GM18907 (cell line): ENCODE measurements around the gene ZBTB4.
"Not testable (repeated sequence)": the region's sequence is repeated elsewhere in the genome, so short reads cannot be mapped to it uniquely, and the experiment has no call there.

Source experiments
- ATAC-seq: cut with Tn5 transposase; IDR thresholded peaks from one replicate; pipeline ENCODE4 v1.9.1; 2021; ENCODE audit warnings: mild to moderate bottlenecking, moderate library complexity; ENCODE audit not compliant: unreplicated experiment

Gene ZBTB4

DNA sequence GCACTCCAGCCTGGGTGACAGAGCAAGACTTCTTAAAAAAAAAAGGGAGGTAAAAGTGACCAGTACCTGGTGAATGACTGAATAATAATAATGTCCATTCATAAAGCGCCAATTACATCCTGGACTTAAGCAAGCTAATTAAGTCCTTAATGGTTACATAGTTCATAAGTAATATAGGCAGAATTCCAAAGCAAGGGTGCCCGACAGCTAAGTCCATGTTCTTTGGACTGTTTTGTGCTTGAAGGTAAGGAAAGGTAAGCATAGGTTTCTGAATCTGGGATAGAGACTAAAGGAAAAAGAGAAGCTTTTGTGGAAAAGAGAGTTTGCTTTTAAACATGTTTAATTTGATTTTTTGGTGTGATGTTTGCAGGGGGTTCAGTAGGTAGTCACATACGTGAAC, 14.5 kb upstream of the ZBTB4 start:
- ATAC-seq: no peak

DNA sequence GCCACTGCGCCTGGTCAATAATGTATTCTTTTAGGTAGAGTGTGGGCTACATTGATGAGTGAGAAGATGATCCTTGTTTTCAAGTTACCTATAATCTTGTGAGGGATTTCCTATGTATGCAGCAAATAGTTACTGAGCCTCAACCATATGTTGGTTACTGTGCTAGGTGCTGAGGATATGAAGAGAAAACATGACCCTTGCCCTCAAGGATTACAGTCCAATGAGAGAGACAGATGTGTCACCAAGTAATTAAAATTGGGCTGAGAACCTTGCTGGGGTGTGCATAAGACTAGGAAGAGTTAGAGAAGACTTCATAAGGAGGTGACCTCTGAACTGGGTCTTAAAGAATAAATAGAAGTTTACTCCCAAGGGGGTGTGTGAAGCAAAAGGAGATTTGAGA, 12.2 kb upstream of the ZBTB4 start:
- no peak for ATAC-seq

DNA sequence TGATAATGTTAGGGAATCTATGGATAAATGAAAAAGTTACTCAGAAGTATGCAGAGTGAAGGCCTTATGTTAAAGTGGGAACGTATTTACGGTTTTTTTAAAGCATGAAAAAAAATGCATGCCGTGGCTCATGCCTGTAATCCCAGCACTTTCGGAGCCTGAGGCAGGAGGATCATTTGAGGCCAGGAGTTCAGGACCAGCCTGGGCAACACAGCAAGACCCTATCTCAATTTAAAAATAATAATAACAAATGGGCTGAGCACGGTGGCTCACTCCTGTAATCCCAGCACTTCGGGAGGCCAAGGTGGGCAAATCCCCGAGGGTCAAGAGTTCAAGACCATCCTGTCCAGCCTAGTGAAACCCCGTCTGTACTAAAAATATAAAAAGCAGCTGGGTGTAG, 10.7 kb upstream of the ZBTB4 start:
- no peak for ATAC-seq

DNA sequence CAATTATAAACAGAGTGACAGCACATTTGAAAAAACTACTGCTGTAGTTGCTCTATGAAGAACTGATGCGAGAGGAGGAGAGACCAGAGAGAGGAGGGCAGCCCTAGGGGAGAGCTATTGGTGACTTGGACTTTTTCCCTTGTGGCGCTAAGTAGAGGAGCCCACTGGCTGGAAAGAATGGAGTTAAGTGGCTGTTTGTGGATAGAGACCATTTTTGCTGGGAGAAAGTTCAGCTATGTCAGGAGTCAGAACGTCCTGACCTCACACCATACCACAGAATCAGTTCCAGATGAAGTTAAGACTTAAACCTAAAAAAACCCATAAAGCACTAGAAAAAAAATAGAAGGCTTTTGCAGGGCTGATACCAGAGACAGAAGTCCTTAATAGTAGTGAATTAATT, 6.8 kb upstream of the ZBTB4 start:
- ATAC-seq: no peak

DNA sequence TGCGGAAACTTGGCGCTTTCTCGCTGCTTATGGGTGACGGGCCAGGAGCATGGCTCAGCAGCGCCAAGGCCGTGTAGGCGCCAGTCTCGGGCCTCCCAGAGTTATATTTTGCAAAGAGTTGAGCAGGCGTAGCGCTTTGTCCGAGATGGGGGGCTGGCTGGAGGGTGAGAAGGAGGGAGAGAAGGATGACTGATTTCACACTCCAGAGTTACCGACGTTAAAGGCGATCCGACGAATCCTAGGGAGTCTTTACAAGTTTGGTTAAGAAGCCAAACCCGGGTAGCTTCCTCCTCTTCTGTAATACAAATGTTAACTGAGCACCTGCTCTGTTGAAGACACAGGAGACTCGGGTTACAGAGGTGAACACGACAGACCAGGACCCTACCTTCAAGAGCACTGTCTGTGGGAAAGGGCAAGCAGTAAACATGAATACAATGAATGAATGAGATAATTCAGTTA, 5.5 kb upstream of the ZBTB4 start:
- no peak for ATAC-seq

DNA sequence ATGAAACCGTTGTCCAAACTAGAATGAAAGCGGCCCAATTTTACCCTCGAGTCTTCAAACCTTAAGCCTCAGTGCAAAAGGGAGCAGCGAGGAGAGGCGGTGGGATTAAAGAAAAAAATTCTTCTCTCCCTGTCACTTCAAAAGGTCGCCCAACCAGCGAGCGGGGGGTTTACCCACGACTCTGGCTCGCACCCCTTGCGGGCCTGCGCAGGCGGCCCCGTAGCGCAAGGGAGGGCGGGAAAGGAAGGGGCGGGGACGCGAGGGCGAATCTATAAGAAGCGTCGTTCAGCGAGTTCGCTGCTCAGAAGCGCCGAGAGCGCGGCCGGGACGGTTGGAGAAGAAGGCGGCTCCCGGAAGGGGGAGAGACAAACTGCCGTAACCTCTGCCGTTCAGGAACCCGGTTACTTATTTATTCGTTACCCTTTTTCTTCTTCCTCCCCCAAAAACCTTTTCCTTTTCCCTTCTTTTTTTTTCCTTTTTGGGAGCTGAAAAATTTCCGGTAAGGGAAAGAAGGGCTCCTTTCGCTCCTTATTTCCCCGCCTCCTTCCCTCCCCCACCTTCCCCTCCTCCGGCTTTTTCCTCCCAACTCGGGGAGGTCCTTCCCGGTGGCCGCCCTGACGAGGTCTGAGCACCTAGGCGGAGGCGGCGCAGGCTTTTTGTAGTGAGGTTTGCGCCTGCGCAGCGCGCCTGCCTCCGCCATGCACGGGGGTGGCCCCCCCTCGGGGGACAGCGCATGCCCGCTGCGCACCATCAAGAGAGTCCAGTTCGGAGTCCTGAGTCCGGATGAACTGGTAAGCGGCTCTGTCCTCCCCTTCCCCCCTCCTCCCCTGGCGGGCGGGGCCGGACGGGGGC, 4.9 kb upstream of the ZBTB4 start, which contains the start of gene POLR2A:
POLR2A (plus strand) TSS at position 300 of the 852 bp plus-strand sequence.
- ATAC-seq: peak; percentile 72

DNA sequence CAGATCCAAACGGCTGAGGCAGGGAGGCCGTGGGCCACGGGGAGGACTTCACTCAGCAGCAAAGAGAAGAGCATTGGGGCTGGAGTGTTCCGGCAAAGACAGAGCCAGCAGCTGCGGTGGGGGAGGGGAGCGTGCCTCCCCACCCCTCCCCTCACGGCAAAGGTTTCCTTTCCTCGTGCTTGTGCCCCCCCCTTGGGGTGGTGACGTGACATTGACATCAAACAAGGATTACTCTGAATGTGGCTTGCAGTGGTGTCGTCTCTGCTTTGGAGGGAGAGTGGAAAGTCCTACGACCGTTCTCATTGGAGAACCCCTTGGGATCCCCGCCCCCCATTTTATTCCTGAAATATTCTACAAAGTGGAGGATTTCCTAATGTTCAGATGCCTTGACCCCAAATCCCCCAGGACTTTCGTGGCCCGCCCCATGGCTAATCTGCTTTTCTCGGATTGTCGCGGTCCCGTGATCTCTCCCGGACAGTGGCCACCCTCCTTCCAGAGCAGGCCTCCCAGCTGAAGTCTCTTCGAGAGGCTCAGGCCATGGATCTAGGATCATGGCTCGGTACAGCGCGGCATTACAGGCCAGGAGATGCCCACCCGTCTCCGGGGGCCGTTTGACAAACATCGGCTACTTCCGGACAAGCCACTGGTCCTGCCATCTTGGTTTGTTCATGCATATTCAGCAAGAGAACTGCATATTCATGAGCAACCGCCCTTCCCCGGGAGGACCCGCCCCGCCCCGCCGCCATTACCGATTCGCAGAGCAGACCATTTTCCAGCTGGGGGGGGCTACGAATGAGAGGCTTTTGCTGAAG, 4.0 kb upstream of the ZBTB4 start:
- peak; percentile 41 for ATAC-seq

DNA sequence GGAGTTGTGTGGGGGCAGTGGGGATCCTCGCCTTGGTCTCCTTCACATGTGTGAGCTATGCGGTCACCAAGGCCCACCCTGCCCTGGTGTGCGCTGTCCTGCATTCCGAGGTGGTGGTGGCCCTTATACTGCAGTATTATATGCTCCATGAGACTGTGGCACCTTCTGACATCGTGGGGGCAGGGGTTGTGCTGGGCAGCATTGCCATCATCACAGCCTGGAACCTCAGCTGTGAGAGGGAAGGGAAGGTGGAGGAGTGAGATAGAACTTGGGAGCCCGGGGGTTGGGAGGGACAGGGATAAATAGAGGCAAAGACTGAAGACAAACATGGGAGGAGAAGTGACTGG, 3.3 kb upstream of the ZBTB4 start:
- not testable (repeated sequence) for ATAC-seq

DNA sequence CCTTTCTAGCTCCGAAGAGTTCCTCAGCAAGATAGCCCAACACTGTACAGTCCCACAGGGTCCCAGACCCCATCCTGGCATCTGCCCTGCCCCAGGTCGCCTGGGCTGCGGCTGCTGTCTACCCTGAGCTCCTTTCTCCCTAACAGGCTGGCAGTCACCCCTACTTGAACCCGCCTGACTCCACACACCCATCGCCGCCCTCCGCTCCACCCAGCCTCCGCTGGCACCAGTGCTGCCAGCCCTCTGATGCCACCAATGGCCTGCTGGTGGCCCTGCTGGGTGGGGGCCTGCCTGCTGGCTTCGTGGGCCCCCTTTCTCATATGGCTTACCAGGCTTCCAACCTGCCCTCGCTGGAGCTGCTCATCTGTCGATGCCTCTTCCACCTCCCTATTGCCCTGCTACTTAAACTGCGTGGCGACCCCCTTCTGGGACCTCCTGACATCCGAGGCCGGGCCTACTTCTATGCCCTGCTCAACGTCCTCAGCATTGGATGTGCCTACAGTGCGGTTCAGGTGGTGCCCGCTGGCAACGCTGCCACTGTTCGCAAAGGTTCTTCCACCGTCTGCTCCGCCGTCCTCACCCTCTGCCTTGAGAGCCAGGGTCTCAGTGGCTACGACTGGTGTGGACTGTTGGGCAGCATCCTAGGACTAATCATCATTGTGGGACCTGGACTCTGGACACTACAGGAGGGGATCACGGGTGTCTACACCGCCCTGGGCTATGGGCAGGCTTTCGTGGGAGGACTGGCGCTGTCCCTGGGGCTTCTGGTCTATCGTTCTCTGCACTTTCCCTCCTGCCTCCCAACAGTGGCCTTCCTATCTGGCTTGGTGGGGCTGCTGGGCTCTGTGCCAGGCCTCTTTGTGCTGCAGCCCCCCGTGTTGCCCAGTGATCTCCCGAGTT, 2.7 kb upstream of the ZBTB4 start:
- ATAC-seq: not testable (repeated sequence)

- ATAC-seq: not testable (repeated sequence)
Measured at GRCh38 chr17:7481275-7481674, 1.8 kb upstream of the ZBTB4 start, which contains the start of gene SLC35G6. Gene SLC35G6 (plus strand): TSS chr17:7481446. CDS start chr17:7481517, 71 bp downstream.

DNA sequence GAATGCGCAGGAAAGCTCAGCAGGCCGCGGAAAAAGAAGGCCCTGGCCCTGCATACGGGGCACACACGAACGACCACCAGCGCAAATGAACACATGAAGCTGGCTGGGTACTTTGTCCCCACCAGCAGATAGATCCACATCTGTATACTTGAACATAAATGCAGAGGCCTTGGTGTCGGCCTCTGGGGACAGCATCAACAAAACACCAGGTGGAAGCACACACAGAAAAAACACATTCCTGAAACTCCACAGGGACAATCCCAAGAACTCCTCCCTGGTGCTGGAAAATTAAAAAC, 606 bp upstream of the ZBTB4 start:
- no peak for ATAC-seq

DNA sequence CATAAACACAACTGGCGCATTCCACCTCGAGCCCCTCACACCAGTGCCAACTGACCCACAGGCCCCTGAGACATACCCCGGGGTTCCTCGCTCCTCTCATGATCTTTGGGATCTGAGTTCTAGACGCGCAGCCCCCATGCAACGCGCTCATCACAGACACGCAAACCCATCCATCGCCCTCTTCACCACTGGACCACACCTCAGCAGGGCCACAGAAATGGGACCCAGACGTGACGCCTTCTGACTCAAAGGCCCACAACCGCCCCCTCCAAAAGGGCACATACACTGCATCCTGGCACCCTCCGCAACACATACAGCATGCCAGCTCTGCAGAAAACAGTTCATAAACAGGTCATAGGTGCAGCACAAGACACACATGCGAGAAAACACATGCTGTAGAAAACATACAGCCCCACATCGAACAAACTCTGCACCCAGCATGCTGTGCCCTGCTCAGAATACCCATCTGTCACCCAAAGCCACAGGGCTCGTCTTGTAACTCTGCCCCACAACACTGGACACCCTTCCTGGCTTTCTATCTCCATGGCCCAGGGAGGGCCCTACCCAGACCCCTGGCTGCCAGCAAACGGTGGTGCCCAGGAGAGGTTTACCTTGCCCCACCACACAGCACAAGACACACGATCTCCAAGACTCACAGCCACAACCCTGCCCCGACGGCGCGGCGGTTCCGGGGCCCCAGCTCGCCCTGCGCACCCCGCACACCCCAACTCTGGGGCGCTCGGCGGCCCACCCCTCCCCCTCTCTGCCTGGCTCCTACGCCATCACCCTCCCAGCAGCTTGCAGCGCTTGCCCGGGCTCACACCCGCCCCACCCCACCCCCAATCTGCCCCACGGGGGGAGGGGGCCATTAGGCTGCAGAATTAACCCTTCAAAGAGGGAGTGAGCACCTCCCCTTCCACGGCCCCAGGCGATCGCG, 887 bp downstream of the ZBTB4 start:
- no peak for ATAC-seq

GRCh38 chr17:7477392-7478275, 1.8 kb downstream of the ZBTB4 start:
- ATAC-seq: no peak

DNA sequence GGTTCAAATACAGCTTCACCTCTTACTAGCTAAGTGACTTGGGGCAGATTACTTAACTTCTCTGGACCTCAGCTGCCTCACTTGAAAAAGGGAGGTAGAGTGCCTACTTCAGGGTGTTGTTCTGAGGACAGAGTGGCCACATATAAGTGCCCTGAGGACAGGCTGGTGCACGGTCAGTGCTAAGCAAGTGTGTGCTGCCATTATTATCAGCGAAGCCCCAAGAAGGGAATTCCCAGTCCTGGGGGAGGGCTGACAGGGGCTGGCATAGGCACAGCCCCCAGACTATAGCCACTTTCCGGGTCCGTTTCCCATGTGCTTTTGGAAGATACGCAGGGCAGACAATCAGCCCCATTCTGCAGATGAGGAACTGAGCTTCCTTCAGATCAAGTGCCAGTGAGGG, 2.5 kb downstream of the ZBTB4 start:
- no peak for ATAC-seq

DNA sequence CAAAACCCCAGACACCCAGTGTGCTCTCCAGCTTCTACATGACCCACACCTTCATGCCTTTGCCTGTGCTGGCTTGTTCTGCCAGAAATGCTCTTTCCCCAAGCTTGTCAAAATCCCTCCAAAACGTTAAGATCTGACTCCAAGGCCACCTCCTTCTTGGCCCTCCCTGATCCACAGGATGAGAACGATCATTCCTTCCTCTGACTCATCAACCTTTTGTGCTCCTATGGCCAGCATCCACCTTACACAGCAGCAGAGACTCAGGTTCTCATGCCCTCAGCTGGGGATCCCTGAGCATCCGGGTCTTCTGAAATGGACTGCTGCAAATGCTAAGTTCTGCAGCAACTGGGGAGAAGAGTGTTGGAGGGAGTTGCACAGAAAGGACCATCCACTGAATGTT, 2.9 kb downstream of the ZBTB4 start:
- no peak for ATAC-seq

DNA sequence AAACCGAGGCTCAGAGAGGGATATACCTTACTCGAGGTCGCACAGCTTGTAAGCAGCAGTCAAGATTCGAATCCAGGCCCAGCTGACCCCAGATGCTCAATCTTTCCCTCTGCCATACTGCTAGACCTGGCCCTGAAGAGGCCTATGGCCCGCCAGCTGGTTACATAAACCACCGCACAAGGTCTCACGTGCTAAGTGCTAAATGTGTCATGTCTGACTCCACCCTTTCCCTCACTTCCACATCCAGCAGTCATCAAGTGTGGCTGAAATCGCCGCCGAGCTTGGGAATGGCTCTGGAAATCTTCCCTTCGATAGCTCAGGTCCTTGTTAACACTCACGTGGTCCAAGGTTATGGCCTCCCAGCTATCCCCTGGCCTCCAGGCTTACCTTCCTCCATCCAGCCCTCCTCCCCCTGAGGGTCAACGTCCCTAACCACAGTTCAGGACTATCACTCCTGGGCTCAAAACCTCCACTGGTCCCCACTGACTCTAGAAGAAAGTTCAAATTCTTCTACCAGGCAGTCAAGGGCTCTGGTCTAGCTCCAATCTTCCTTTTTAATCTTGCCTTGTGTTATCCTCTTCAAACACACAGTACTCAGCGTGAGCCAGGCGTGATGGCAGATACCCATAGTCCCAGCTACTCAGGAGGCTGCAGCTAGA, 3.5 kb downstream of the ZBTB4 start:
- ATAC-seq: no peak

DNA sequence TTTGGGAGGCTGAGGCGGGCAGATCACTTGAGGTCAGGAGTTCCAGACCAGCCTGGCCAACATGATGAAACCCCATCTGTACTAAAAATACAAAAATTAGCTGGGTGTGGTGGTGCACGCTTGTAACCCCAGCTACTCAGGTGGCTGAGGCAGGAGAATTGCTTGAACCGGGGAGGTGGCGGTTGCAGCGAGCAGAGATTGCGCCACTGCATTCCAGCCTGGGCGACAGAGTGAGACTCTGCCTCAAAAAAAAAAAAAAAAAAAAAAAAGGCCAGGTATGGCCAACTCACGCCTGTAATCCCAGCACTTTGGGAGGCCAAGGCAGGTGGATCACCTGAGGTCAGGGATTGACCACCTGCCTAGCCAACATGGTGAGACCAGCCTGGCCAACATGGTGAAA, 4.7 kb downstream of the ZBTB4 start:
- ATAC-seq: not testable (repeated sequence)

- no peak for ATAC-seq
Measured at GRCh38 chr17:7471729-7472128, 7.7 kb downstream of the ZBTB4 start.
